Astrocyte of the cerebellum (primary cell): Measurements from ENCODE around the gene HGFAC.

ENCODE experiments used
- DNase-seq: peaks from one replicate; pipeline ENCODE4 v3.0.0-alpha.2; 2011; ENCODE audit warnings: low read depth
- H3K4me3 ChIP-seq: 2 replicates; pipeline ENCODE4 v1.5.1; 2011; ENCODE audit warnings: mild to moderate bottlenecking, low read depth, low read length, moderate library complexity
- CTCF ChIP-seq: IDR thresholded peaks from 2 replicates; pipeline ENCODE4 v1.5.1; 2012; ENCODE audit warnings: low read length, low read depth, moderate library complexity, mild to moderate bottlenecking; ENCODE audit errors: missing control alignments
- in situ Hi-C: cut with HindIII; loops from 2 replicates; pipeline ENCODE4 v1.10.0; 2017; ENCODE audit warnings: low sequenced_read_pairs

HGFAC gene

GRCh38 chr4:3469386-3470243 is 27.8 kb downstream of the HGFAC start:
- in situ Hi-C loops: loop anchor here (5.0 kb wide), 1 partner anchor 42 kb away; no protein-coding TSS in a partner anchor
- H3K4me3 ChIP-seq: no peak overlapping the region
- no peak for TF ChIP-seq CTCF
- DNase-seq: no peak

DNA sequence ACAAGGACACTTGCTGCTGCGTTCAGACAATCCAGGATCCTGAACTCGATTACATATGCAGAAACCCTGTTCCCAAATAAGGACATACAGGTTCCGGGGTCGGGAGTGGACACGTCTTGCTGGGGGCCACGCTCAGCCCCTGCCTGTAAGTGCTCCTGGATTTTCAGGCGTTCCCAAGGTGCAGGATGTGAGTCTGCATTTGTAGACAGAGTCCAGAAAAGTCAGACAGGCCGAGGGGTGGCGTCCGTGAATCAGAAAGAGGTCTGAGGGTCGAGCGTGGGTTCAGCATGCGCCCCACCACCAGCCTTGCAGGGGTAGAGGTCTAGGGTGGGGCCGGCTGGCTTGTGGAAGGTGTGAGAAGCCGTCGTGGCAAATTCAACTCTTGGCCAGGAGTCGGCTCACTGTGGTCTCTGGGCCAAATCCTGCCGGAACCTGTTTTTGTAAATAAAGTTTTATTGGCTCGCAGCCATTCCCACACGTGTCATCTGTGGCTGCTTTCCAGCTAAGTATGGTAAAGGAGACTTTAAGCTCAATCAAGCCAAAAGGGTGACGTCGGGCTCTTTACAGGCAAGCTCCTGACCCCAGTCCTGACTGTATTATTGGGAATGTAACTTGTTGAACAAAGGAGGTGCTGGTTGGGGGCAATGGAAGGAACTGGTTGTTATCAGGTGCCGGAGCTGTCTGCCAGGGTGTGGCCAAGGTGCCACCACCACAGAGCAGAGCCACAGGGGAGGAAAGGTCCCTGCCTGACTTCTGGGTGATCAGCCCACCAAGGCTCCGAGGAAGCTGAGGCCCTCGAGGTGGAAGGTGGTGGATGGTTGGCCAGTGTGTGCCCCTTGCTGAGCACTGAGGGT is 28.7 kb downstream of the HGFAC start:
- in situ Hi-C loops: loop anchor here (5.0 kb wide), 1 partner anchor 43 kb away; no protein-coding TSS in a partner anchor
- no peak for DNase-seq
- no peak for TF ChIP-seq CTCF
- H3K4me3 ChIP-seq: no peak overlapping the region

DNA sequence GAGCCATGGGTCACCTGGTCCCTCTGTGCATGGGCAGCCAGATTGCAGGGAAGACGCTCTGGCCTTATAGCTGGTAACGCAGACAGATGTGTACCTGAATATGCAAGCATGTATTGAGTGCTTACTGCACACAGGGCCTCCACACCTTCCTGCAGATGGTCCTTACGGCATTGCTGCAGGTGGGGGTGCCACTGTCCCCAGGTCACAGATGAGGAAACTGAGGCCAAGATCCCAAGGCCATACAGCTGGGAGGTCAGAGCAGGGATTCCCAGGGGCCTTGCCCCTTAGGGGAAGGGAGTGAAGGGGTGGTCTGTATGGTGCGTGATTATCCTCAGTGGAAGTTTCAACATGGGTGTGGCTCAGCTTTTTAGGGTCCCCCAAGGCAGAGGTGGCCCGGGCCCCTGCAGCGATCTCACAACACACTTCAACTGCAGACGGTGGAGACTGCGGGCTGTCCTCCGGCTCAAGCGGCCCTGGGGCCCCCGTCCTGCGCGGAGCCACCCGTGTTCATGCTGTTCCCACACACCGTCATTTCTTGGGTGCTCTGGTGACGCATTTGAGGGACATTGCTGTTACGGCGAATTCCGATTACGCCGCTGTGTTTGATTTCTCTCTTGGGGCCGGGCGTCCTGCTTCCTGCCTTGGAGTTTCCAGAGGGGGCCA is 29.5 kb downstream of the HGFAC start:
- TF ChIP-seq CTCF: no peak
- DNase-seq: no peak
- no peak overlapping the region for H3K4me3 ChIP-seq
- in situ Hi-C loops: loop anchor here (5.0 kb wide), 1 partner anchor 44 kb away; no protein-coding TSS in a partner anchor

- no peak overlapping the region for H3K4me3 ChIP-seq
- DNase-seq: no peak
- TF ChIP-seq CTCF: no peak
- in situ Hi-C loops: loop anchor here (5.0 kb wide), 1 partner anchor 45 kb away; no protein-coding TSS in a partner anchor
Measured at GRCh38 chr4:3471886-3472285, 30.1 kb downstream of the HGFAC start.

DNA sequence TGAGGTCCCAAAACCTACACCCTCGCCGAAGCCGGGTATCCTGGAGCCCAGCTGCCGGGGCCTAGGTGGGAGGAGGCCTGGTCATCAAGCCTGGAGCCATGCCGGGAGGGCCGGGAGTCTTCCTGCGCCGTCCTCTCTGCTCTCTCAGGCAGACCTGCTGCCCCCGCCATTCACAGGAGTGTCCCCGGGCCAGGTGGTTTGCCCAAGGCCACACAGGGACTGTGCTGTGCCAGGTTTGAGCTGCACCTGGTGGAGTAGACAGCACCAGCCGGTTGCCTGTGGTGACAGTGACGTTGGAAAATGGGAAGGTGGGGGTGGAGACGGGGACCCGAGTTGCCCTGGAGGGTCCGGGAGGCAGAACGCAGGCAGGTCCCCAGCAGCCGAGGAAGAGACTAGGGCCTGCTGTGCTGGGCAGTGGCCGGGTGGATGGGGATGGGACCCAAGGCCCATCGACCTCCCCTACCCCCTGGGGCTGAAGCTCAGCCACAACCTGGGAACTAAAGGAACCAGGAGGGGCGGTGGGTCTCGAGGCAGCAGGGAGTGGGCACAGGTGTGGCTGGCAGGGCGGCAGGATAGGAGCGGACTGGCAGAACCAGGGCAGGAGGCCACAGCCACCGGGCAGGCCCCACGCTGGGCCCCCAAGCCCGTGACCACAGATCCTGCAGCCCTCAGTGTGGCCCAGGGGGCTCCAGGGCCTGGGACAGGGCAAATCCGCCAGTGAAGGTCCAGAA is 30.8 kb downstream of the HGFAC start:
- no peak for DNase-seq
- in situ Hi-C loops: loop anchor here (5.0 kb wide), 1 partner anchor 45 kb away; no protein-coding TSS in a partner anchor
- H3K4me3 ChIP-seq: no peak overlapping the region
- no peak for TF ChIP-seq CTCF
